Renal cortex interstitium (tissue), 11 donors: Measurements from ENCODE around the gene SEC22A. TPM values are rescaled to one million over a fixed set of nuclear protein-coding genes. Genes with fewer than 3 reads are reported as not detected.

ENCODE experiments used
- DNase-seq, 11 donors: peaks; one replicate each; pipeline ENCODE4 v3.0.0-alpha.2; 2013; ENCODE audit warnings: low read depth in 9 of 11, low spot score in 4 of 11; ENCODE audit errors: extremely low read depth in 1 of 11
- polyA plus RNA-seq, 3 donors: library from polyadenylated mRNA; unstranded; fragments of 120-200 nt; gene quantifications; one replicate each; pipeline ENCODE4 v1.2.1, GENCODE V29; 2013; ENCODE audit not compliant: insufficient read length in 3 of 3

The SEC22A gene
- polyA plus RNA-seq, 3 donors, result 24.3 to 26.5 (median 26.2) TPM

DNA sequence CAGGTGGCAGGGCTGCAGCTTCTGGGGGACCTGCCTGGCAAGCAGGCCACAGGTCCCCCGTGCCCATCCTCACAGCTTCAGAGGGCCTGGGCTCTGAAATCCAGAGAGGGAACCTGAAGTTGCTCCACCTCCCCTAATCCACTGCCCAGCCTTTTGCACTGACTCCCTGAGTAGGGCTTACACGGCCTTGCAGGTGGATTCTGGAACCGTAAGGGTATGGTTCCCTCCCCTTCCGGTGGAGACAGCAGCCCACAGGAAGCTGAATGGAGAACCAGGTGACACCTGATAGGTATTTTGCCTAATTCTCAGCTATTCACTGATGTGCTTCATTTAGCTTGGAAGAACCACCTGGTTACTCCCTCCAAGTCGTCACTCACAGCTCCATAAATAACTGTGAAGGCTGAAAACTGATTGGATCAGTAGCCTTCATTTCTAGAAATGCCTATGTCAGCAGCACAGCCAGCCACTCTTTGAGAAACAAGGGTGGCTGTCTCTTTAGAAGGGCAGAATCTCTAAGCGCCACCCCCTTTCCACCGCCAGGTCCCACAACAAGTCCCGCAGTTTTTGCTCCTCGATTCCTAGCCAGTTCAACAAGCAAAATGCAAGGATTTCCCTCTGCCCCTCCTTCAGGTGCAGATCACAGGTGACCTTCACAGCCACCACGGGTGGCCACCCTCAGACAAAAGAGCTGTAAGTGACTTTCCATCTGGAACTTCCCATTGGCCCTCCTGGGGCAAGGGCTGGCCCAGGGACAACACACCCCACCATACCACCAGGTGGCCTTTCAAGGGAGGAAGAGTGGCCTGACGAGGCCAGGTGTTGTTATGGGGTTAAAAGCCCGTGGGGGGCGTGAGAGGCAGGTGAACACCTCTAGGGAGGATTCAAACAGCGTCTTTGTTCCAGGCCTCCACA, 112.9 kb downstream of the SEC22A start:
- DNase-seq, result no peak

DNA sequence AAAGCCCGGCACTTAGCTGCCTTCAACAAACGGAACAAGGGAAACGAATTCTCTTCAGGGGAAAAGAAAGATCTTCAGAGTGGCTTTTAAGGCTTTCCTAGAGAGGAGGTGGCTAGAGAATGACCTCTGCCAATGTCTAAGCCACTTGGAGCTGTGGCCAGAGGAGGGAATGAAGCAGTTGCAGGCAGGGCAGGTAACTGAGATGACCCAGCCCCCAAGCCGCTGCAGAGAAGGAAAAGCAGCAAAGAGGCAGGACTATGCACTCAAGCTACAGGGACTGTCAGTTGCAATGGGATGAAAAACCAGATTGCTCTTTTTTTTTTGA, 113.5 kb downstream of the SEC22A start:
- DNase-seq, result no peak

DNA sequence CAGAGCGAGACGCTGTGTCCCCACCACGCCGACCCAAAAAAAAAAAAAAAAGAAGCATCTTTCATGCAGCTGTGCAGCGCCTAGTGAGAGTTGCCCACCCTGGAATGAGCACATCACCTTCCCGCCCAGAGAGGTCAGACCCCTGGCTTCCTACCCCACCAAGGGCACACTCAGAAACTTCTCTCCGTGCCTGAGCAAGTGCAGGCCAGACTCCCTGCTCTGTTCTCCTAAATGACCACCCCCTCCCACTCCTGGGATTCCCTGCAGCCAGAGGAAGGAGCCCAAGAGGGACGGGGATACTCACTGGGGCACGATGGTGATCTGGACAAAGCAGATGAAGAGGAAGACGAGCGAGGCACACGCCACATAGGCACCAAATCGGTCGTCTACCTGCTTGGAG, 116.0 kb downstream of the SEC22A start:
- DNase-seq, result no peak

DNA sequence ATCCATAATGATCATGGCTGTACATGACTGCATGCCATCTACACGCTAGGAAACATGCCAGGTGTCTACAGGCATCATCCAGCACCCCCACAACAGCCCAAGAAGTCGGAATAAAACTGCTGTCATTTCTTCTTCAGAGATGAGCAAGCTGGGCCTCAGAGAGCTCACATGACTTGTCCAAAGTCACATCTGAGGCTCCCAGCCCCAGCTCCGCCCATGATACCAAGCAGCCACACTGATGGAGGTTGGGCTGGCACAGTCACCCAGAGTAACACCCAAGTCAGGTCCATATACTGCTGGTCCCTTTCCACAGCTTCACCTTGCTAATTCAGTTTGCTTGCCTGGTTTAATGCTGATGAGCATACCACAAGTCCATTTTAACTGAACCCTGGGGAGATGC, 116.6 kb downstream of the SEC22A start:
- DNase-seq, result no peak

DNA sequence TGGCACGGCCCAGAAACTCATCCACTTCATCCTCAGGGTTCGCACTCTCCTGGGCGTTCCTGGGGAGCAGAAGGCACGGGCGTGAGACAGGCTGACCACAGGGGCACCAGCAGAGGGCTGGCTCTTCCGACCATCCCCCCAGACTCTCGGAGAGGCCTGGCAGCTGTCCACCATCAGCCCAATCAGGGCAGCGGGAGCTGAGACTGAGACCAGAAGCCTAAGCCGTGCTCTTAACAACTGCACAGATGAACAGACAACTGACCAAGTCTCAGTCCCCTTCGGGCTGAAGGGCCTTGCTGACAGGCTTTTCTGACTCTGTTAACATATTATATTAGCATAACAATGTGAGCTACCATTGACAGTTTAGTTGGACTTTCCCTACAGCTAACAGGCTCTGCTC, 118.0 kb downstream of the SEC22A start:
- no peak for DNase-seq

DNA sequence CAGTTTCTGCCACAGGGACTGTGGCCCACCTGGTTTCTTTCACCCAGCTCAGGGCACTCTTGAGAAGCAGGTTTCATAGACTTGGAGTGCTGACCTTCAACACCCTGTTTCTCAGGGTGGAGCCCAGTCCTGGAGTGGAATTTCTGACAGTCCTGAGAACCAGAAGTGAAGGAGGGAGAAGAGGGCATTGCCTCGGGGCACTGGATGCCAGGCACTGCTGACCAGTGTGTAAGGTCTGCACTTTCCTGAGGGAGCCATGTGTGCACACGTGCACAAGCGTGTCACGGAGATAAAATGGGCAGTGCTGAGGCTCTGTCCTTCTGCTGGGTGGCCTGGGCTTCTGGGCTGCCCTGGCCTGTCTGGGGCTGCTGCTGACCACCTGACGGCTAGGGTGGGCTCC, 118.5 kb downstream of the SEC22A start:
- DNase-seq, result no peak

DNA sequence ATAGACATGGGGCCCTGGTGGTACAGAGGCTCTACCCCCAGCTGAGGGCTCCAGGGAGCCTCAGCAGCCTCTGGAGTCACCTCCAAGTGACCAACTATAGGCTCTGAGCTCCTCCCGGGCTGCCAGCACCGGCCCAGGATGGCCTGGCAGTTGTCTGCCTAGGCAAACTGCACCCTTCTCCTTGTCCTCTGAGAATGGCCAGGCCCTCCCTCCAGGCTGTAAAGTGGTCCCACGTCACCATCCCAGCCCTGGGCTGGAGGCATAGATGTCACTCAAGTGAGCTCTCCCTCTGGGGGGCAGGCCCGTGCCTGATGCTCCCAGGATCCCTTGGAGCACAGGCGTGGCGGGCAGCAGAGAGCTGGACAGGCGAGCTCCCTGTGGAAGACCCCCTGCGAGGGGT, 120.1 kb downstream of the SEC22A start:
- DNase-seq, result no peak

DNA sequence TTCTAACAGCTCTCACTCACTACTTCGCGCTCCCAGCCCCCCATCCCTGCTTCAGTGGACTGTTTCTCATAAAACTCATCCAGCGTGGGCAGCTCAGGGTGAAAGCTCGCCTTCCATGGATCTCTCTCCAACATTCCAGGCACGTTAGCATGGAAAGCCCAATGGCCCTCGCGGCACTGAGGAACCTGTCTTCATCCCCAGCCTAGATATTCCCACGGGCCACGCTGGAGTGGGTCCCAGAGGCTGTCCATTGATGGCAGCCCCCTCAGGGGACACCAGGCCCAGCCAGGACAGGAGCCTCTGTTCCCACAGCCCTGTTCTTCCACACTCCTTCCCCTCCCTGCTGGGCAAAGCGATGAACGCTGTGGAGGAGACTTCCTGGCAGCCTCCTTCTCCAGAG, 121.1 kb downstream of the SEC22A start:
- no peak for DNase-seq

Other genes starting within 250 kb of the SEC22A start
- 10 to 100 TPM; 25.3 to 31.3 (median 25.8) TPM for gene SEMA5B, start 174.2 kb upstream of the SEC22A start, polyA plus RNA-seq
- gene PDIA5, start 134.9 kb upstream of the SEC22A start, polyA plus RNA-seq, result 10 to 100 TPM; 26.9 to 28.6 (median 27.7) TPM
- gene ADCY5, start 247.1 kb downstream of the SEC22A start, polyA plus RNA-seq, result 10 to 100 TPM; 10.0 to 11.7 (median 10.9) TPM